HepG2 (cell line): ENCODE measurements around the gene STXBP4. TPM values are rescaled to one million over a fixed set of nuclear protein-coding genes. Genes with fewer than 3 reads are reported as not detected.

Source experiments
- ATF7 ChIP-seq, 2 experiments: fragments of 450-650 bp in 1 of 2; sonication (generic) in 1 of 2; formaldehyde crosslinking in 1 of 2; IDR thresholded peaks; 2 replicates each; pipeline versions ENCODE4 v1.4.0 to v1.6.1; 2016 to 2020; ENCODE audit warnings: antibody characterized with exemption in 1 of 2, mild to moderate bottlenecking in 1 of 2, missing genetic modification reagents in 1 of 2
- CENPBD1 ChIP-seq: sonication (generic); formaldehyde crosslinking; IDR thresholded peaks from 2 replicates; pipeline ENCODE4 v1.8.0; 2022; ENCODE audit warnings: missing genetic modification reagents, low read depth, mild to moderate bottlenecking, borderline replicate concordance
- CHD4 ChIP-seq: fragments of 200-600 bp; sonication (generic); IDR thresholded peaks from 2 replicates; pipeline ENCODE4 v1.7.0; 2017; ENCODE audit warnings: mild to moderate bottlenecking, low read length, borderline replicate concordance
- CTCF ChIP-seq: sonication (generic); formaldehyde crosslinking; IDR thresholded peaks from 2 replicates; pipeline ENCODE4 v1.5.0; 2020; ENCODE audit warnings: mild to moderate bottlenecking, missing genetic modification reagents, moderate library complexity
- EHMT2 ChIP-seq: fragments of 200-600 bp; sonication (generic); IDR thresholded peaks from 2 replicates; pipeline ENCODE4 v1.7.0; 2017; ENCODE audit warnings: antibody characterized with exemption, low read depth, low read length, borderline replicate concordance
- FOXJ3 ChIP-seq: sonication (generic); formaldehyde crosslinking; IDR thresholded peaks from 2 replicates; pipeline ENCODE4 v1.4.0; 2020; ENCODE audit warnings: missing genetic modification reagents, mild to moderate bottlenecking, borderline replicate concordance
- FOXP4 ChIP-seq: sonication (generic); formaldehyde crosslinking; IDR thresholded peaks from 2 replicates; pipeline ENCODE4 v1.4.0; 2020; ENCODE audit warnings: missing genetic modification reagents
- GABPB1 ChIP-seq: IDR thresholded peaks from 2 replicates; pipeline ENCODE4 v1.6.1; 2016; ENCODE audit warnings: mild to moderate bottlenecking, missing genetic modification reagents, moderate library complexity, missing compliant biosample characterization
- HNF4A ChIP-seq: sonication (generic); formaldehyde crosslinking; IDR thresholded peaks from 2 replicates; pipeline ENCODE4 v1.4.0; 2020; ENCODE audit warnings: missing genetic modification reagents
- HOXA5 ChIP-seq: sonication (generic); formaldehyde crosslinking; IDR thresholded peaks from 2 replicates; pipeline ENCODE4 v1.4.0; 2020; ENCODE audit warnings: missing genetic modification reagents
- MED13 ChIP-seq: sonication (generic); formaldehyde crosslinking; IDR thresholded peaks from 2 replicates; pipeline ENCODE4 v1.5.0; 2020; ENCODE audit warnings: missing genetic modification reagents
- RARA ChIP-seq: IDR thresholded peaks from 2 replicates; pipeline ENCODE4 v1.6.1; 2016; ENCODE audit warnings: missing genetic modification reagents, missing compliant biosample characterization
- RCOR2 ChIP-seq: IDR thresholded peaks from 2 replicates; pipeline ENCODE4 v1.6.1; 2016; ENCODE audit warnings: missing biosample characterization, missing genetic modification reagents
- SIX4 ChIP-seq: sonication (generic); formaldehyde crosslinking; IDR thresholded peaks from 2 replicates; pipeline ENCODE4 v1.4.0; 2020; ENCODE audit warnings: missing genetic modification reagents
- TEF ChIP-seq: sonication (generic); formaldehyde crosslinking; IDR thresholded peaks from 2 replicates; pipeline ENCODE4 v1.5.0; 2020; ENCODE audit warnings: missing genetic modification reagents
- THRA ChIP-seq: sonication (generic); formaldehyde crosslinking; IDR thresholded peaks from 2 replicates; pipeline ENCODE4 v1.4.0; 2020; ENCODE audit warnings: missing genetic modification reagents, borderline replicate concordance
- ZNF17 ChIP-seq: sonication (generic); formaldehyde crosslinking; IDR thresholded peaks from 2 replicates; pipeline ENCODE4 v1.5.0; 2020; ENCODE audit warnings: mild to moderate bottlenecking, missing genetic modification reagents
- ZNF333 ChIP-seq: sonication (generic); formaldehyde crosslinking; IDR thresholded peaks from 2 replicates; pipeline ENCODE4 v1.4.0; 2020; ENCODE audit warnings: mild to moderate bottlenecking, missing genetic modification reagents, borderline replicate concordance
- ZNF770 ChIP-seq: sonication (generic); formaldehyde crosslinking; IDR thresholded peaks from 2 replicates; pipeline ENCODE4 v1.5.0; 2020; ENCODE audit warnings: mild to moderate bottlenecking, missing genetic modification reagents
- polyA plus RNA-seq, 8 experiments: library from polyadenylated mRNA; depleted of rRNA in 3 of 8; stranded (reverse) in 7 of 8; unstranded in 1 of 8; fragments of >200 nt; fragmentation: Illumina TruSeq in 4 of 8; extraction: Trizol in 4 of 8; gene quantifications; 2 replicates each; pipeline versions ENCODE4 v1.2.1 to v1.2.3, GENCODE V29; 2011 to 2016; ENCODE audit warnings: low read depth in 4 of 8, missing spikeins in 1 of 8, mixed read lengths in 1 of 8; ENCODE audit not compliant: insufficient read depth in 1 of 8
- total RNA-seq, 5 experiments: library from RNA; depleted of rRNA; stranded (reverse); fragments of >200 nt; fragmentation: Illumina TruSeq; extraction: Trizol; gene quantifications; 2 replicates each; pipeline ENCODE4 v1.2.3, GENCODE V29; 2016; ENCODE audit warnings: low read depth in 1 of 5

STXBP4 gene
- total and polyA plus RNA-seq, 2 of the 13 experiments (the other 11 are each of a cell fraction or from before 2014, with no cell fraction given), result 8.5 to 36.1 TPM

GRCh38 chr17:55068862-55069811, 100.6 kb downstream of the STXBP4 start (continued):
- peak; percentile 60; the same call in 1 of the 2 replicates for TF ChIP-seq THRA (CRISPR knock-in tag)
- no peak for TF ChIP-seq CENPBD1 (CRISPR knock-in tag)
- peak; percentile 63; the same call in 1 of the 2 replicates for TF ChIP-seq RARA
- TF ChIP-seq GABPB1 (CRISPR knock-in tag), result no peak
- TF ChIP-seq ATF7 (IDR thresholded peaks at IDR 0.05), result no peak
- TF ChIP-seq ATF7 (CRISPR knock-in tag; IDR thresholded peaks at IDR 0.05), result no peak
- TF ChIP-seq ZNF333, result no peak
- TF ChIP-seq HNF4A (CRISPR knock-in tag), result peak; percentile 91
- TF ChIP-seq FOXP4 (CRISPR knock-in tag), result peak; percentile 69
- TF ChIP-seq RCOR2 (CRISPR knock-in tag), result peak; percentile 83
- TF ChIP-seq HOXA5 (CRISPR knock-in tag), result no peak
- no peak for TF ChIP-seq ZNF17 (CRISPR knock-in tag)
- 0 out of 2 replicates have a peak, but pooled peaks have one; percentile 45 for TF ChIP-seq CHD4
- TF ChIP-seq TEF (CRISPR knock-in tag), result peak; percentile 93
- peak; percentile 47; the same call in 1 of the 2 replicates for TF ChIP-seq EHMT2
- TF ChIP-seq ZNF770 (CRISPR knock-in tag), result no peak
- TF ChIP-seq SIX4 (CRISPR knock-in tag), result peak; percentile 92
- no peak for TF ChIP-seq MED13 (CRISPR knock-in tag)
- TF ChIP-seq FOXJ3 (CRISPR knock-in tag), result peak; percentile 71; the same call in 1 of the 2 replicates
- no peak for TF ChIP-seq CTCF (CRISPR knock-in tag)
